ENCODE data around the gene SLC10A3.

GRCh38 chrX:154469114-154469513, 21.3 kb downstream of the SLC10A3 start:
- TF ChIP-seq, protein P1, sequence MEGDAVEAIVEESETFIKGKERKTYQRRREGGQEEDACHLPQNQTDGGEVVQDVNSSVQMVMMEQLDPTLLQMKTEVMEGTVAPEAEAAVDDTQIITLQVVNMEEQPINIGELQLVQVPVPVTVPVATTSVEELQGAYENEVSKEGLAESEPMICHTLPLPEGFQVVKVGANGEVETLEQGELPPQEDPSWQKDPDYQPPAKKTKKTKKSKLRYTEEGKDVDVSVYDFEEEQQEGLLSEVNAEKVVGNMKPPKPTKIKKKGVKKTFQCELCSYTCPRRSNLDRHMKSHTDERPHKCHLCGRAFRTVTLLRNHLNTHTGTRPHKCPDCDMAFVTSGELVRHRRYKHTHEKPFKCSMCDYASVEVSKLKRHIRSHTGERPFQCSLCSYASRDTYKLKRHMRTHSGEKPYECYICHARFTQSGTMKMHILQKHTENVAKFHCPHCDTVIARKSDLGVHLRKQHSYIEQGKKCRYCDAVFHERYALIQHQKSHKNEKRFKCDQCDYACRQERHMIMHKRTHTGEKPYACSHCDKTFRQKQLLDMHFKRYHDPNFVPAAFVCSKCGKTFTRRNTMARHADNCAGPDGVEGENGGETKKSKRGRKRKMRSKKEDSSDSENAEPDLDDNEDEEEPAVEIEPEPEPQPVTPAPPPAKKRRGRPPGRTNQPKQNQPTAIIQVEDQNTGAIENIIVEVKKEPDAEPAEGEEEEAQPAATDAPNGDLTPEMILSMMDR (IDR thresholded peaks at IDR 0.05; ENCODE audit: extremely low read depth in 1 of 2, insufficient read depth in 1 of 2, low read depth in 1 of 2, low read length in 2 of 2), result no peak
- TF ChIP-seq POLR2A (IDR thresholded peaks at IDR 0.05; ENCODE audit: low read depth, low read length) (no peak), EZH2 (IDR thresholded peaks at IDR 0.05; ENCODE audit: borderline replicate concordance, low read depth, low read length, severe bottlenecking) (no peak)
